Measurements from ENCODE around the gene ATPAF2.

Gene ATPAF2

GRCh38 chr17:17987901-17988300 lies 51.1 kb downstream of the ATPAF2 start:
- Mint-ChIP-seq H3K4me1 (no peaks in the 10 kb centered on the region), H3K27ac (no peak overlapping the region), H3K27me3 (no peaks in the 10 kb centered on the region), H3K36me3 (no peaks in the 10 kb centered on the region), H3K4me3 (no peak overlapping the region), H3K9me3 (no peaks in the 10 kb centered on the region)

GRCh38 chr17:17987187-17987896 lies 51.6 kb downstream of the ATPAF2 start:
- no peak overlapping the region for H3K4me3 Mint-ChIP-seq
- no peaks in the 10 kb centered on the region for H3K27me3 Mint-ChIP-seq
- no peaks in the 10 kb centered on the region for H3K9me3 Mint-ChIP-seq
- no peaks in the 10 kb centered on the region for H3K4me1 Mint-ChIP-seq
- no peak overlapping the region for H3K27ac Mint-ChIP-seq
- H3K36me3 Mint-ChIP-seq, result no peaks in the 10 kb centered on the region

- H3K27me3 Mint-ChIP-seq, result no peaks in the 10 kb centered on the region
- H3K4me3 Mint-ChIP-seq, result no peak overlapping the region
- H3K36me3 Mint-ChIP-seq, result no peaks in the 10 kb centered on the region
- H3K9me3 Mint-ChIP-seq, result no peaks in the 10 kb centered on the region
- H3K4me1 Mint-ChIP-seq, result no peaks in the 10 kb centered on the region
- H3K27ac Mint-ChIP-seq, result no peak overlapping the region
Observed at GRCh38 chr17:17985555-17985954, 53.4 kb downstream of the ATPAF2 start.

- H3K9me3 Mint-ChIP-seq, result no peaks in the 10 kb centered on the region
- no peaks in the 10 kb centered on the region for H3K4me1 Mint-ChIP-seq
- no peaks in the 10 kb centered on the region for H3K36me3 Mint-ChIP-seq
- H3K4me3 Mint-ChIP-seq, result no peak overlapping the region
- no peaks in the 10 kb centered on the region for H3K27me3 Mint-ChIP-seq
- H3K27ac Mint-ChIP-seq, result no peak overlapping the region
Observed at GRCh38 chr17:17985153-17985552, 53.8 kb downstream of the ATPAF2 start.

- H3K4me3 Mint-ChIP-seq, result no peak overlapping the region
- no peaks in the 10 kb centered on the region for H3K27me3 Mint-ChIP-seq
- H3K9me3 Mint-ChIP-seq, result no peaks in the 10 kb centered on the region
- H3K4me1 Mint-ChIP-seq, result no peaks in the 10 kb centered on the region
- H3K36me3 Mint-ChIP-seq, result no peaks in the 10 kb centered on the region
- no peak overlapping the region for H3K27ac Mint-ChIP-seq
Observed at GRCh38 chr17:17983776-17984175, 55.2 kb downstream of the ATPAF2 start.

GRCh38 chr17:17983376-17983775 lies 55.6 kb downstream of the ATPAF2 start:
- Mint-ChIP-seq H3K27ac (no peak overlapping the region), H3K27me3 (no peaks in the 10 kb centered on the region), H3K4me1 (no peaks in the 10 kb centered on the region), H3K9me3 (no peaks in the 10 kb centered on the region), H3K4me3 (no peak overlapping the region), H3K36me3 (no peaks in the 10 kb centered on the region)

GRCh38 chr17:17982801-17983200 lies 56.2 kb downstream of the ATPAF2 start:
- H3K27ac Mint-ChIP-seq, result no peak overlapping the region
- no peak overlapping the region for H3K4me3 Mint-ChIP-seq
- H3K36me3 Mint-ChIP-seq, result no peaks in the 10 kb centered on the region
- no peaks in the 10 kb centered on the region for H3K27me3 Mint-ChIP-seq
- H3K4me1 Mint-ChIP-seq, result no peaks in the 10 kb centered on the region
- no peaks in the 10 kb centered on the region for H3K9me3 Mint-ChIP-seq

- Mint-ChIP-seq H3K27ac (no peak overlapping the region), H3K4me1 (no peaks in the 10 kb centered on the region), H3K36me3 (no peaks in the 10 kb centered on the region), H3K27me3 (no peaks in the 10 kb centered on the region), H3K4me3 (no peak overlapping the region), H3K9me3 (no peaks in the 10 kb centered on the region)
Observed at GRCh38 chr17:17981330-17981729, 57.6 kb downstream of the ATPAF2 start.

GRCh38 chr17:17979778-17980177 lies 59.2 kb downstream of the ATPAF2 start:
- no peak overlapping the region for H3K27ac Mint-ChIP-seq
- no peaks in the 10 kb centered on the region for H3K36me3 Mint-ChIP-seq
- no peak overlapping the region for H3K4me3 Mint-ChIP-seq
- no peaks in the 10 kb centered on the region for H3K9me3 Mint-ChIP-seq
- H3K4me1 Mint-ChIP-seq, result no peaks in the 10 kb centered on the region
- no peaks in the 10 kb centered on the region for H3K27me3 Mint-ChIP-seq

- Mint-ChIP-seq H3K9me3 (no peaks in the 10 kb centered on the region), H3K4me3 (no peak overlapping the region), H3K27ac (no peak overlapping the region), H3K4me1 (no peaks in the 10 kb centered on the region), H3K27me3 (no peaks in the 10 kb centered on the region), H3K36me3 (no peaks in the 10 kb centered on the region)
Observed at GRCh38 chr17:17978481-17979424, 60.2 kb downstream of the ATPAF2 start.

GRCh38 chr17:17976931-17977570 lies 61.9 kb downstream of the ATPAF2 start:
- no peak overlapping the region for H3K4me3 Mint-ChIP-seq
- H3K27me3 Mint-ChIP-seq, result no peaks in the 10 kb centered on the region
- H3K9me3 Mint-ChIP-seq, result no peaks in the 10 kb centered on the region
- no peak overlapping the region for H3K27ac Mint-ChIP-seq
- no peaks in the 10 kb centered on the region for H3K36me3 Mint-ChIP-seq
- peaks cover 7% of the 10 kb centered on the region for H3K4me1 Mint-ChIP-seq

GRCh38 chr17:17975436-17975835 lies 63.5 kb downstream of the ATPAF2 start:
- peaks cover 17% of the 10 kb centered on the region for H3K4me1 Mint-ChIP-seq
- H3K9me3 Mint-ChIP-seq, result no peaks in the 10 kb centered on the region

GRCh38 chr17:17972952-17973254 lies 66.1 kb downstream of the ATPAF2 start:
- Mint-ChIP-seq H3K27ac (peak overlapping the region; percentile 85), H3K9me3 (no peaks in the 10 kb centered on the region), H3K4me1 (peaks cover 40% of the 10 kb centered on the region)

More at GRCh38 chr17:17975436-17975835, 63.5 kb downstream of the ATPAF2 start:
- H3K4me3 Mint-ChIP-seq, result no peak overlapping the region
- H3K27me3 Mint-ChIP-seq, result no peaks in the 10 kb centered on the region
- no peak overlapping the region for H3K27ac Mint-ChIP-seq
- no peaks in the 10 kb centered on the region for H3K36me3 Mint-ChIP-seq

GRCh38 chr17:17972126-17972951 lies 66.6 kb downstream of the ATPAF2 start, which contains the start of the genes DRC3 and TOM1L2:
Gene DRC3, plus strand, starts transcription at chr17:17972862. Its CDS starts 4,737 bp downstream, at chr17:17977599.
Gene TOM1L2, minus strand, starts transcription at chr17:17972400. Its CDS starts 87 bp downstream, at chr17:17972313.
- Mint-ChIP-seq H3K4me3 (peak within 1 kb of the TSS; percentile 96), H3K9me3 (no peaks in the 10 kb centered on the region), H3K27ac (peak within 1 kb of the TSS; percentile 85), H3K36me3 (no peaks in the 10 kb centered on the region), H3K4me1 (peaks cover 45% of the 10 kb centered on the region), H3K27me3 (no peaks in the 10 kb centered on the region)

More at GRCh38 chr17:17972952-17973254, 66.1 kb downstream of the ATPAF2 start:
- H3K27me3 Mint-ChIP-seq, result no peaks in the 10 kb centered on the region
- H3K4me3 Mint-ChIP-seq, result peak overlapping the region; percentile 96
- H3K36me3 Mint-ChIP-seq, result no peaks in the 10 kb centered on the region

All from activated naive CD4-positive, alpha-beta T cell treated with anti-CD3 and anti-CD28 coated beads, Interleukin-2, amount 50 U/mL, for 24 hours (primary cell).